GM12878 (cell line): ENCODE measurements around the gene CXXC4. TPM values are rescaled to one million over a fixed set of nuclear protein-coding genes. Genes with fewer than 3 reads are reported as not detected.

ENCODE experiments used
- ATAC-seq: fragments of 200-7000 bp; cut with Tn5 transposase; 3 replicates; pipeline ENCODE4 v1.9.1; 2020; ENCODE audit warnings: mild to moderate bottlenecking, moderate library complexity
- BruUV-seq: library from RNA; stranded (reverse); fragments of 400-500 nt; replicated peaks from 2 replicates; lab custom pipeline; 2021; lab: Mats Ljungman, UMichigan
- CTCF ChIA-PET: fragments of 300-600 bp; sonication (Branson Sonifier 250); formaldehyde crosslinking; extraction: SDS; loops from one replicate; lab custom pipeline; 2021; ENCODE audit warnings: inconsistent platforms; lab: Yijun Ruan, JAX
- POLR2A ChIA-PET: fragments of 350-600 bp; formaldehyde crosslinking; extraction: SDS; loops from one replicate; lab custom pipeline; 2021; ENCODE audit warnings: inconsistent platforms; lab: Charles Lee
- RAD21 ChIA-PET: fragments of 300-600 bp; sonication (Branson Sonifier 250); formaldehyde crosslinking; loops from one replicate; lab custom pipeline; 2023; ENCODE audit warnings: antibody characterized with exemption; ENCODE audit not compliant: unreplicated experiment; lab: Charles Lee
- SMC1A ChIA-PET: fragments of 300-600 bp; sonication (Branson Sonifier 250); formaldehyde crosslinking; loops from one replicate; lab custom pipeline; 2023; ENCODE audit not compliant: unreplicated experiment, uncharacterized antibody; lab: Charles Lee
- DNase-seq: peaks from one replicate; pipeline ENCODE4 v3.0.0-alpha.2; 2011; ENCODE audit warnings: low read depth, low spot score
- FAIRE-seq: peaks from 3 replicates; lab custom pipeline; 2011; peaks lifted over from hg19 to GRCh38; lab: Jason Lieb, UNC
- H2AFZ ChIP-seq: 2 replicates; pipeline ENCODE4 v1.6.0; 2011; ENCODE audit warnings: low read depth, low read length, control low read depth; ENCODE audit not compliant: control insufficient read depth
- H3K27ac ChIP-seq: 2 replicates; pipeline ENCODE4 v1.5.1; 2011; ENCODE audit warnings: control low read depth; ENCODE audit not compliant: control insufficient read depth, insufficient read depth
- H3K27me3 ChIP-seq, 2 experiments: replicated peaks in 1 of 2; 2 replicates each; pipeline versions ENCODE4 v1.6.0 to v1.6.1; 2011; ENCODE audit warnings: low read length in 1 of 2; ENCODE audit not compliant: control insufficient read depth in 2 of 2, insufficient read depth in 2 of 2
- H3K36me3 ChIP-seq, 2 experiments: 2 replicates each; pipeline ENCODE4 v1.5.1; 2011; ENCODE audit warnings: low read length in 1 of 2; ENCODE audit not compliant: control insufficient read depth in 2 of 2, insufficient read depth in 2 of 2
- H3K4me1 ChIP-seq: 2 replicates; pipeline ENCODE4 v1.6.1; 2011; ENCODE audit warnings: mild to moderate bottlenecking, low read length, moderate library complexity, mixed read lengths; ENCODE audit not compliant: control insufficient read depth, insufficient read depth
- H3K4me2 ChIP-seq: 2 replicates; pipeline ENCODE4 v1.6.0; 2011; ENCODE audit warnings: control low read depth; ENCODE audit not compliant: control insufficient read depth, insufficient read depth
- H3K4me3 ChIP-seq: fragments of 200-600 bp; sonication (generic); 2 replicates; pipeline ENCODE4 v1.5.1; 2016
- H3K79me2 ChIP-seq: 2 replicates; pipeline ENCODE4 v1.6.0; 2011; ENCODE audit warnings: low read length; ENCODE audit not compliant: control insufficient read depth, insufficient read depth
- H3K9ac ChIP-seq: 2 replicates; pipeline ENCODE4 v1.8.0; 2011; ENCODE audit warnings: low read length, control low read depth, mixed read lengths; ENCODE audit not compliant: control insufficient read depth, insufficient read depth
- H3K9me3 ChIP-seq: replicated peaks from 3 replicates; pipeline ENCODE4 v1.5.1; 2011; ENCODE audit warnings: mild to moderate bottlenecking, low read length; ENCODE audit not compliant: control insufficient read depth, insufficient read depth
- H4K20me1 ChIP-seq: 2 replicates; pipeline ENCODE4 v1.6.0; 2011; ENCODE audit not compliant: control insufficient read depth, insufficient read depth
- MTA3 ChIP-seq: IDR thresholded peaks from 2 replicates; pipeline ENCODE4 v1.6.1; 2012; ENCODE audit warnings: low read length, inconsistent platforms, borderline replicate concordance
- WGBS: methylation state at CpG from one replicate; pipeline ENCODE4 v1.1.6; 2016; ENCODE audit warnings: low lambda C conversion rate; ENCODE audit not compliant: insufficient replicate concordance, insufficient coverage; ENCODE audit errors: missing lambda C conversion rate; 5-methylcytosine and 5-hydroxymethylcytosine counted together
- in situ Hi-C: fragments of 300-500 bp; cut with MboI; formaldehyde crosslinking; loops from 9 replicates; pipeline ENCODE4 v1.14.3; 2018; ENCODE audit warnings: mixed read lengths
- intact Hi-C: fragments of 100-400 bp; cut with micrococcal nuclease; formaldehyde crosslinking; loops from one replicate; pipeline ENCODE4 v1.14.2; 2022; ENCODE audit not compliant: unreplicated experiment
- polyA plus RNA-seq, 11 experiments: library from polyadenylated mRNA; depleted of rRNA in 4 of 11; unstranded in 6 of 11; stranded (reverse) in 5 of 11; fragments of >200 nt; fragmentation: Nextera tagmentation in 4 of 11; fragmentation: Illumina TruSeq in 1 of 11; extraction: Ambion mirVana in 4 of 11; extraction: Trizol in 1 of 11; gene quantifications; 1 replicate in 1 of 11; 2 replicates in 10 of 11; pipeline versions ENCODE4 v1.2.1 to v1.2.3, GENCODE V29; 2011 to 2016; ENCODE audit warnings: inconsistent platforms in 2 of 11, missing spikeins in 2 of 11, low read depth in 1 of 11
- total RNA-seq, 4 experiments: library from RNA; depleted of rRNA in 3 of 4; stranded (reverse); fragments of >200 nt in 3 of 4; fragmentation: Illumina TruSeq in 1 of 4; extraction: Trizol in 1 of 4; gene quantifications; 2 replicates each; pipeline versions ENCODE4 v1.2.1 to v1.2.3, GENCODE V29; 2013 to 2021
- TF ChIP-seq, protein P1 (sequence below): fragments of 450-650 bp; IDR thresholded peaks from 2 replicates; pipeline ENCODE4 v1.6.1; 2016; ENCODE audit warnings: mild to moderate bottlenecking
- TF ChIP-seq, protein P2 (sequence below): IDR thresholded peaks from 2 replicates; pipeline ENCODE4 v1.6.1; 2011; ENCODE audit warnings: borderline replicate concordance, low read depth, mild to moderate bottlenecking, moderate library complexity, low read length; ENCODE audit not compliant: insufficient read depth, poor library complexity, severe bottlenecking

CXXC4 gene
- total and polyA plus RNA-seq, 10 of the 15 experiments (the other 5 are each of a cell fraction or from before 2014, with no cell fraction given), result 4.2 to 17.0 (median 7.8) TPM

DNA sequence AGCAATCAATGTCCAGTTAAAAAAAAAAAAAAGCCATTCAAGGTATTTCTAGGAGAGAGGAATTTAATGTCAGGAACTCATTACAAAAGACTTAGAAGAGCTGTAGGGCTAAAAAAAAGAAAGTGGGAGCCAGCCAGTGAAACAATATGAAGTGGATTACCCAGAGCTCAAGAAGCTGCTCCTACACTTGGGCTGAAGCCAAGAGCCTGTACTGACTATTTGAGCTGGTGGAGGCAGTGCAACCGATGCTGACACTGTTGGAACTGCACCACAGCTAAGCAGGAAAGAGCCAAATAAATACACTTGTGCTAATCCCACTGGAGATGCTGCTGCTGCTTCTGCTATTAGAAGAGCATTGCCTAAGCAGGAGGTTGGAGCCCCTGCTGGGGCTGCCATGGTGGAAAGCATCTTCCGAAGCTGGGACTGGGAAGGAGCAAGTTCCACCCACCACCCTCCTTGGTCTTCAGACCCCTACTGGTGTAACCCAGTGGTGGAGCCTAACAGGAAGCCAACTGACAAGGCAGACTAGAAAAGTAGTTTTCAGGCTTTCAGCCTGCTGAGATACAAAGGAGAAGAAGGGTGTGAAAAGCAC lies 65.4 kb downstream of the CXXC4 start:
- no peaks in the 10 kb centered on the region for H3K79me2 ChIP-seq
- H3K4me1 ChIP-seq, result no peaks in the 10 kb centered on the region; the same call in 1 of the 2 replicates
- RAD21 ChIA-PET, result no interaction called here
- in situ Hi-C loops, result no loop called here
- H3K27ac ChIP-seq, result no peak overlapping the region
- 46% methylated on average over 2 of the region's 2 CpGs for WGBS
- TF ChIP-seq, protein P1, sequence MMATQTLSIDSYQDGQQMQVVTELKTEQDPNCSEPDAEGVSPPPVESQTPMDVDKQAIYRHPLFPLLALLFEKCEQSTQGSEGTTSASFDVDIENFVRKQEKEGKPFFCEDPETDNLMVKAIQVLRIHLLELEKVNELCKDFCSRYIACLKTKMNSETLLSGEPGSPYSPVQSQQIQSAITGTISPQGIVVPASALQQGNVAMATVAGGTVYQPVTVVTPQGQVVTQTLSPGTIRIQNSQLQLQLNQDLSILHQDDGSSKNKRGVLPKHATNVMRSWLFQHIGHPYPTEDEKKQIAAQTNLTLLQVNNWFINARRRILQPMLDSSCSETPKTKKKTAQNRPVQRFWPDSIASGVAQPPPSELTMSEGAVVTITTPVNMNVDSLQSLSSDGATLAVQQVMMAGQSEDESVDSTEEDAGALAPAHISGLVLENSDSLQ, result no peak
- TF ChIP-seq, protein P2, sequence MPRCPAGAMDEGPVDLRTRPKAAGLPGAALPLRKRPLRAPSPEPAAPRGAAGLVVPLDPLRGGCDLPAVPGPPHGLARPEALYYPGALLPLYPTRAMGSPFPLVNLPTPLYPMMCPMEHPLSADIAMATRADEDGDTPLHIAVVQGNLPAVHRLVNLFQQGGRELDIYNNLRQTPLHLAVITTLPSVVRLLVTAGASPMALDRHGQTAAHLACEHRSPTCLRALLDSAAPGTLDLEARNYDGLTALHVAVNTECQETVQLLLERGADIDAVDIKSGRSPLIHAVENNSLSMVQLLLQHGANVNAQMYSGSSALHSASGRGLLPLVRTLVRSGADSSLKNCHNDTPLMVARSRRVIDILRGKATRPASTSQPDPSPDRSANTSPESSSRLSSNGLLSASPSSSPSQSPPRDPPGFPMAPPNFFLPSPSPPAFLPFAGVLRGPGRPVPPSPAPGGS, result no peak
- TF ChIP-seq MTA3, result no peak
- TF ChIP-seq, all 136 proteins: peak for 0
- DNase-seq (no peak), FAIRE-seq (no peak), ATAC-seq (no peak)
- ChIA-PET CTCF (no interaction called here), SMC1A (no interaction called here), POLR2A (no interaction called here)
- Histone ChIP-seq H3K4me2 (no peak overlapping the region), H3K9ac (no peak overlapping the region), H3K27me3 (no peaks in the 10 kb centered on the region), H3K36me3 (no peaks in the 10 kb centered on the region), H3K4me3 (no peak overlapping the region), H4K20me1 (no peaks in the 10 kb centered on the region), H3K9me3 (peaks cover 3% of the 10 kb centered on the region; the same call in 2 of the 3 replicates), H2AFZ (no peak overlapping the region)
- no TSS peak for BruUV-seq
- intact Hi-C loops, result no loop called here
